GM19397 (cell line): ENCODE data around the gene NDUFB7.

ENCODE experiments used
- ATAC-seq: cut with Tn5 transposase; IDR thresholded peaks from one replicate; pipeline ENCODE4 v1.9.1; 2021; ENCODE audit warnings: mild to moderate bottlenecking, moderate library complexity; ENCODE audit not compliant: unreplicated experiment

Gene NDUFB7

DNA sequence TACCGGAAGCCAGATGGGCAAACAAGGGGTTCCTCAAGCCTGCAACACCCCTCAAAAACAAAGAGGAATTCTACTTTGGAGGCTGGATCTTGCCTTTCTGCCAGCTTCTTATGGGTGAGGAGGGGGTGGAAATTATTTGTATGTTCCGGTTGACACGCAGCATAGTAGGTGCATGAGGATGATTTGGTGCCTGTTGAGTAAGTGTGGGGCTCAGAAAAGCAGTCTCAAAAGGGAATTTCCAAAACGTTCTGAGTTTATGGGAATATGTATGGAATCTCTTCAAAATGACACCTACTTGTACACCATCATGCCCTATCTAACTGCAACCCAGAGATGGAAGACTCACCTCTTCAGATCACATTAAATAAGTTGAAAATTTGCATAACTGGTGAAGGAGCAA lies 45.4 kb downstream of the NDUFB7 start:
- no peak for ATAC-seq

DNA sequence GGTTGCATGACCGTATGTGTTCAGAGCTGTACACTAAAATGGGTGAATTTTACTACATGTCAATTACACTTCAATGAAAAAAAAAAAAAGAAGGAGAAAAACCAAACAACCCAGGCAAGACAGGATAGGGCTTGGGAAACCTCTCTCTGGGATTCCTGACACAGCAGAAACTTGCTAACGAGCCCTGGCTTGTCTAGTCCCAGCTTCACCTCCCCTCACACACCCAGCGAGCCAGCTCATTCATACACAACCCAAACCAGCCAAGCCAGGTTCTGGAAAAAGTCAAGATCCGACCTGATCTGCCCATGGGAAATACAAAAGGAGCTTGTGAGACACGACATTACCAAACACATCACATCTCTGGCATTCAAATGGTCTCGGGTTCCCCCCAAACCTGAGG lies 46.1 kb downstream of the NDUFB7 start:
- ATAC-seq, result no peak

DNA sequence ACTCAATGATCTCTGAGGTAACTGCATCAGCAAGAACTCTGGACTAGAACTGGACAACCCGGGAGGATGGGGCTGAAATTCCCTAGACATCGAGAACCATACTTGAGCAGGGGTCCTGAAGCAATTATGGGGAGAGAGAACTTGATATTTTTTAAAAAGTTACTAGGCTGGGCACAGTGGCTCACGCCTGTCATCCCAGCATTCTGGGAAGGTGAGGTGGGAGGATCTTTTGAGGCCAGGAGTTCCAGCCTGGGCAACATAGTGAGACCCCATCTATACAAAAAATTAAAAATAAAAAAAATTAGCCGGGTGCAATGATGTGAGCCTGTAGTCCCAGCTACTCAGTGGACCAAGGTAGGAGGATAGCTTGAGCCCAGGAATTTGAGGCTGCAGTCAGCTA lies 51.3 kb downstream of the NDUFB7 start:
- ATAC-seq, result no peak

DNA sequence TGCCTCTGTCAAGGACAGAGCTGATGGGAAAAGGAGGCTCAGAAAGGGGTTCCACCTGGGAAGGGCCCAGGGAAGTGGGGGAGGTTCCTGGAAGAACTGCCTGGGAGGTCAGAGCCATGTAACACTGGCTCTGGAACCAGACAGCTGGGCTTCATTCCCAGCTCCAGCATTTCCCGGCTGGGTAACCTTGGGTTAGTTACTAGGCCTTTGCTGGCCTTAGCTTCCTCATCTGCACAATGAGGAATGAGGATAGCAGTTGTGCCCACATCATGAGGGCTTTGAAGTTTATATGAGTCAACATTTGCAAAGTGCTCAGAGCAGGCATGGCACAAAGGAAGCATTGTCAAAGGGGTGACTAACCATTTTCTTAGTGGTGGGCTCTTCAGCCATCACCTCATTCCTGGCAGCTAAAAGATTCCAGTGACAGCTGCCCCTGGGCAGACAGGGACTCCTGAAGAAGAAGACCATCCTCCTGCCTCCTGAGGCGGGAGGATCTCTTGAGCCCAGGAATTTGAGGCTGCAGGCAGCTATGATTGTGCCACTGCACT lies 51.9 kb downstream of the NDUFB7 start:
- ATAC-seq, result no peak

GRCh38 chr19:14519245-14519859 lies 52.5 kb downstream of the NDUFB7 start:
- ATAC-seq, result no peak

GRCh38 chr19:14517840-14518505 lies 53.9 kb downstream of the NDUFB7 start, which contains the start of gene DNAJB1:
DNAJB1 (minus strand) TSS chr19:14518397; CDS start chr19:14518349, 48 bp downstream.
- peak; percentile 68 for ATAC-seq

DNA sequence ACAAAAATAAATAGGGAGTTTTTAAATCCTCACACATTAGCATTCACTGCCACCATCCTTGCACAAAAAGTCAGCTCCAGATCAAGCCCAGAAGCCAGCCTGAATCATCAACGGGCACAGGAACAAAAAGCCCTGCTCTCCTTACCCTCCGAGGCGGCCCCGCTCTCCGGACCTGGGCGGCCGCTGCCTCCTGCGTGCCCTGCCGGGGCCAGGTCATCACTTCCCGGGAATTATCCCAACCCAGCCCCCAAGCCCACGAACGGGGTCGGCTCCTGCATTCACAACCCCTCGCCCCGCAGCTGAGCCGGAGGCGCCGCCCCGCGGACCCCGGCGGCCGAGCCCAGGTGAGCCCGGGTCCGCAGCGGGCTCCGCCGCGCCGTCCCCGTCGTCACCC lies 54.4 kb downstream of the NDUFB7 start:
- no peak for ATAC-seq

DNA sequence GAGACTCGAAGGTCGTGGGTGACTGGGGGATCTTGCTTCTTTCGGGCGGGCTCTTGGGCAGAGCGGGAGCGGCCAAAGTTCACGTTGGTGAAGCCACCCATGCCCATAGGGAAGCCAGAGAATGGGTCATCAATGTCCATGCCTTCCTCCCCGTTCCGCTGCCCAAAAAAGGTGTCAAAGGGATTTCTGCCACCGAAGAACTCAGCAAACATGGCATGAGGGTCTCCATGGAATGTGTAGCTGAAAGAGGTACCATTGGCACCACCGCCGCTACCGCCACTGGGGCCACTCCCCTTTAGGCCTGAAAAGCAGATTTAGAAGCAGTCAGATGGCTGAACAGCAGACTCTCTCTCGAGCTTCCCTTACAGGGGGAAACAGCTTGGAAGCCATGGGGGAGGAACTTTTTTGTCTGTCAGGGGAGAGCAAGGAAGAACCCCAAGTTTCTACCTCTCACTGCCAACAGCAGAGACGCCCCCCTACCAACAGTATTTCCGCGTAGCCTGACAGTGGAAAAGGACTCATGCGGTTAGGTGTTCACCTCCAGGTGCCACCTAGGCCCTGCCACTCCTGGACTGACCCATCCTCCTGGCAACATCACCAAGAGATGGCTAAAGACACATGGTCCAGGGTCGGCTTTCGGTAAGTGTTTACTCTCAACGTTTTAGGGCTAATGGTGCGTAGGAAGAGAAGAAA lies 55.0 kb downstream of the NDUFB7 start:
- ATAC-seq, result no peak
